Body of pancreas (tissue), 4 donors: ENCODE measurements around the gene TLN1. TPM values are rescaled to one million over a fixed set of nuclear protein-coding genes. Genes with fewer than 3 reads are reported as not detected.

Source experiments
- ATAC-seq: fragments of 150-250 bp; one replicate; pipeline ENCODE4 v1.9.1; 2016
- DNase-seq, 4 donors: peaks; one replicate each; pipeline ENCODE4 v3.0.0-alpha.2; 2019
- H3K27ac ChIP-seq, 4 donors: fragments of 200-600 bp; sonication (generic); 1 replicate in 3 of 4; 2 replicates in 1 of 4; pipeline versions ENCODE4 v1.5.1 to v1.6.1; 2016 to 2019; ENCODE audit warnings: mild to moderate bottlenecking in 1 of 4, mixed read lengths in 1 of 4, moderate library complexity in 1 of 4
- H3K27me3 ChIP-seq, 2 donors: fragments of 200-600 bp; sonication (generic); one replicate each; pipeline ENCODE4 v1.6.0; 2016; ENCODE audit warnings: mild to moderate bottlenecking in 1 of 2
- H3K36me3 ChIP-seq, 2 donors: fragments of 200-600 bp; sonication (generic); replicated peaks in 1 of 2; 2 replicates each; pipeline ENCODE4 v1.5.1; 2016; ENCODE audit warnings: low read depth in 2 of 2; ENCODE audit not compliant: insufficient read depth in 1 of 2
- H3K4me1 ChIP-seq: fragments of 200-600 bp; sonication (generic); one replicate; pipeline ENCODE4 v1.6.0; 2016
- H3K4me3 ChIP-seq, 2 donors: fragments of 200-600 bp; sonication (generic); 1 replicate in 1 of 2; 2 replicates in 1 of 2; pipeline ENCODE4 v1.5.1; 2016 to 2019
- H3K9me3 ChIP-seq, 3 donors: fragments of 200-600 bp; sonication (generic); 1 replicate in 2 of 3; 2 replicates in 1 of 3; pipeline ENCODE4 v1.5.1; 2016
- CTCF ChIP-seq, 7 experiments: fragments of 450-650 bp in 4 of 7; fragments of 200-600 bp in 3 of 7; sonication (generic) in 3 of 7; IDR thresholded peaks; one replicate each; pipeline ENCODE4 v1.5.1; 2016 to 2019; ENCODE audit warnings: antibody characterized with exemption in 7 of 7
- POLR2A ChIP-seq, 3 donors: fragments of 450-650 bp; IDR thresholded peaks; one replicate each; pipeline ENCODE4 v1.6.1; 2016; ENCODE audit warnings: antibody characterized with exemption in 3 of 3, mild to moderate bottlenecking in 2 of 3
- WGBS, 2 donors: methylation state at CpG; one replicate each; pipeline ENCODE4 v1.1.5; 2017; 5-methylcytosine and 5-hydroxymethylcytosine counted together
- intact Hi-C: fragments of 100-400 bp; cut with DNase I; formaldehyde crosslinking; loops from one replicate; pipeline ENCODE4 v1.15.1; 2023
- total RNA-seq, 2 donors: library from RNA; depleted of rRNA; stranded (reverse); fragments of >200 nt; gene quantifications; one replicate each; pipeline ENCODE4 v1.1.0, GENCODE V29; 2016

Gene TLN1
- total RNA-seq, 2 donors from 2014 or later, result 93.7 to 130 TPM

- WGBS, 2 donors, result 89% methylated on average over 10 of the region's 10 CpGs
- H3K36me3 ChIP-seq, result no peaks in the 10 kb centered on the region
- TF ChIP-seq CTCF (IDR thresholded peaks at IDR 0.05), result no peak
- no peak for TF ChIP-seq POLR2A (IDR thresholded peaks at IDR 0.05)
- no peak overlapping the region for H3K27ac ChIP-seq
- no peaks in the 10 kb centered on the region for H3K9me3 ChIP-seq
- H3K4me1 ChIP-seq, result no peaks in the 10 kb centered on the region
- H3K27me3 ChIP-seq, result no peaks in the 10 kb centered on the region
- DNase-seq (no peak), ATAC-seq (no peak)
- no peak overlapping the region for H3K4me3 ChIP-seq
- intact Hi-C loops, result no loop called here
Measured at GRCh38 chr9:35682520-35683315, 49.3 kb downstream of the TLN1 start.

GRCh38 chr9:35682051-35682450, 49.9 kb downstream of the TLN1 start:
- WGBS, 2 donors, result 88 to 90% methylated on average over 6 of the region's 6 CpGs
- ATAC-seq (no peak), DNase-seq (no peak)
- Histone ChIP-seq H3K4me3 (no peak overlapping the region), H3K36me3 (no peaks in the 10 kb centered on the region), H3K9me3 (no peaks in the 10 kb centered on the region), H3K4me1 (no peaks in the 10 kb centered on the region), H3K27ac (no peak overlapping the region), H3K27me3 (no peaks in the 10 kb centered on the region)
- intact Hi-C loops, result no loop called here
- no peak for TF ChIP-seq POLR2A (IDR thresholded peaks at IDR 0.05)
- TF ChIP-seq CTCF (IDR thresholded peaks at IDR 0.05), result no peak

GRCh38 chr9:35681341-35682002, 50.5 kb downstream of the TLN1 start:
- peaks cover under 1% of the 10 kb centered on the region for H3K4me1 ChIP-seq
- WGBS, 2 donors, result 74% methylated on average over 3 of the region's 3 CpGs; no CpG with 5 or more reads in 1 of the 2 donors
- no peak overlapping the region for H3K27ac ChIP-seq

GRCh38 chr9:35680331-35681105, 51.5 kb downstream of the TLN1 start:
- ATAC-seq, result no peak
- 63 to 72% methylated on average over 15 of the region's 15 CpGs for WGBS, 2 donors
- Histone ChIP-seq H3K27ac (no peak overlapping the region), H3K4me3 (no peak overlapping the region), H3K36me3 (no peaks in the 10 kb centered on the region), H3K4me1 (peaks cover 10% of the 10 kb centered on the region), H3K9me3 (no peaks in the 10 kb centered on the region), H3K27me3 (no peaks in the 10 kb centered on the region)
- no peak for DNase-seq
- intact Hi-C loops, result no loop called here
- TF ChIP-seq POLR2A (IDR thresholded peaks at IDR 0.05) (no peak), CTCF (IDR thresholded peaks at IDR 0.05) (no peak)

More at GRCh38 chr9:35681341-35682002, 50.5 kb downstream of the TLN1 start:
- no peaks in the 10 kb centered on the region for H3K36me3 ChIP-seq
- no peaks in the 10 kb centered on the region for H3K9me3 ChIP-seq
- H3K27me3 ChIP-seq, result no peaks in the 10 kb centered on the region
- intact Hi-C loops, result no loop called here
- DNase-seq, result no peak
- TF ChIP-seq POLR2A (IDR thresholded peaks at IDR 0.05), result no peak
- TF ChIP-seq CTCF (IDR thresholded peaks at IDR 0.05), result no peak
- H3K4me3 ChIP-seq, result no peak overlapping the region
- no peak for ATAC-seq
